NCI-H1930 (cell line): Measurements from ENCODE around the gene TNFRSF19.

Experiments
- DNase-seq, 2 experiments: peaks; one replicate each; lab custom pipeline; 2025; lab: John Stamatoyannopoulos, UW

Gene TNFRSF19

GRCh38 chr13:23722726-23723453 lies 152.7 kb downstream of the TNFRSF19 start:
- no peak for DNase-seq

- DNase-seq = no peak
Measured at GRCh38 chr13:23723471-23723870, 153.3 kb downstream of the TNFRSF19 start.

GRCh38 chr13:23724196-23724970 lies 154.2 kb downstream of the TNFRSF19 start:
- no peak for DNase-seq
